B cell (primary cell): Measurements from ENCODE around the gene ALPK3.

Source experiments
- CTCF ChIP-seq: fragments of 200-600 bp; IDR thresholded peaks from one replicate; pipeline ENCODE4 v1.8.0; 2022; ENCODE audit warnings: antibody characterized with exemption, mild to moderate bottlenecking
- EZH2 ChIP-seq: IDR thresholded peaks from 2 replicates; pipeline ENCODE4 v1.6.1; 2012; ENCODE audit warnings: borderline replicate concordance, low read depth, mild to moderate bottlenecking, moderate library complexity, low read length; ENCODE audit not compliant: insufficient read depth, poor library complexity, severe bottlenecking

GRCh38 chr15:84904419-84904818 is 87.3 kb downstream of the ALPK3 start:
- TF ChIP-seq CTCF (no peak), EZH2 (no peak)
